PC-3 (cell line): ENCODE results near the gene IBSP. TPM values are rescaled to one million over a fixed set of nuclear protein-coding genes. Genes with fewer than 3 reads are reported as not detected.

Experiments used
- ATAC-seq: fragments of 200-7000 bp; cut with Tn5 transposase; 2 replicates; pipeline ENCODE4 v1.9.1; 2020; ENCODE audit warnings: mild to moderate bottlenecking, moderate library complexity
- BruUV-seq: library from RNA; stranded (reverse); fragments of 400-500 nt; replicated peaks from 2 replicates; lab custom pipeline; 2021; lab: Mats Ljungman, UMichigan
- CTCF ChIA-PET: fragments of 300-600 bp; sonication (Branson Sonifier 250); formaldehyde crosslinking; loops from one replicate; lab custom pipeline; 2022; ENCODE audit warnings: antibody characterized with exemption; lab: Charles Lee
- POLR2A ChIA-PET: fragments of 300-600 bp; sonication (Branson Sonifier 250); formaldehyde crosslinking; loops from one replicate; lab custom pipeline; 2022; ENCODE audit warnings: antibody characterized with exemption; ENCODE audit not compliant: unreplicated experiment; lab: Charles Lee
- DNase-seq: peaks from one replicate; pipeline ENCODE4 v3.0.0-alpha.2; 2015
- H2AFZ ChIP-seq: fragments of 300-600 bp; sonication (generic); 2 replicates; pipeline ENCODE4 v1.6.0; 2016; ENCODE audit warnings: antibody characterized with exemption, low read length
- H3F3A ChIP-seq: fragments of 300-600 bp; sonication (generic); one replicate; pipeline ENCODE4 v1.6.0; 2017; ENCODE audit warnings: antibody characterized with exemption, low read length, control low read depth, mild to moderate bottlenecking; ENCODE audit not compliant: unreplicated experiment
- H3K27ac ChIP-seq: fragments of 300-600 bp; sonication (generic); 2 replicates; pipeline ENCODE4 v1.5.1; 2016; ENCODE audit warnings: mild to moderate bottlenecking, low read length
- H3K27me3 ChIP-seq: fragments of 300-600 bp; sonication (generic); 2 replicates; pipeline ENCODE4 v1.6.1; 2016; ENCODE audit warnings: low read length, mixed read lengths
- H3K36me3 ChIP-seq: fragments of 300-600 bp; sonication (generic); 2 replicates; pipeline ENCODE4 v1.6.1; 2016; ENCODE audit warnings: low read depth, mixed run types, low read length, mixed read lengths
- H3K4me1 ChIP-seq: fragments of 300-600 bp; sonication (generic); 2 replicates; pipeline ENCODE4 v1.5.1; 2016; ENCODE audit warnings: low read length; ENCODE audit not compliant: insufficient read depth
- H3K4me2 ChIP-seq: fragments of 300-600 bp; sonication (generic); 2 replicates; pipeline ENCODE4 v1.6.0; 2016; ENCODE audit warnings: low read length
- H3K4me3 ChIP-seq: fragments of 300-600 bp; sonication (generic); 2 replicates; pipeline ENCODE4 v1.5.1; 2016; ENCODE audit warnings: mild to moderate bottlenecking, low read length, mixed read lengths
- H3K79me2 ChIP-seq: fragments of 300-600 bp; sonication (generic); 2 replicates; pipeline ENCODE4 v1.6.1; 2017; ENCODE audit warnings: low read length, mixed read lengths
- H3K9ac ChIP-seq: fragments of 300-600 bp; sonication (generic); 2 replicates; pipeline ENCODE4 v1.6.0; 2016; ENCODE audit warnings: mild to moderate bottlenecking, low read length
- H3K9me2 ChIP-seq: fragments of 300-600 bp; sonication (generic); replicated peaks from 2 replicates; pipeline ENCODE4 v1.6.1; 2016; ENCODE audit warnings: mixed run types, low read length, mixed read lengths
- H3K9me3 ChIP-seq: fragments of 300-600 bp; sonication (generic); 2 replicates; pipeline ENCODE4 v1.6.1; 2016; ENCODE audit warnings: low read length, mixed read lengths
- H4K20me1 ChIP-seq: fragments of 300-600 bp; sonication (generic); 2 replicates; pipeline ENCODE4 v1.6.1; 2016; ENCODE audit warnings: low read length, mixed read lengths
- EZH2 ChIP-seq: fragments of 300-600 bp; sonication (generic); IDR thresholded peaks from one replicate; pipeline ENCODE4 v1.6.1; 2017; ENCODE audit warnings: antibody characterized with exemption, mild to moderate bottlenecking, low read length; ENCODE audit not compliant: unreplicated experiment
- EZH2phosphoT487 ChIP-seq: fragments of 300-600 bp; sonication (generic); IDR thresholded peaks from 2 replicates; pipeline ENCODE4 v1.6.1; 2018; ENCODE audit warnings: mild to moderate bottlenecking, antibody characterized with exemption, low read length, borderline replicate concordance
- intact Hi-C: fragments of 100-400 bp; cut with micrococcal nuclease; formaldehyde crosslinking; loops from 2 replicates; pipeline ENCODE4 v1.9.0; 2023
- total RNA-seq: library from RNA; depleted of rRNA; stranded (reverse); fragments of >200 nt; gene quantifications from 2 replicates; pipeline ENCODE4 v1.2.3, GENCODE V29; 2014
- TF ChIP-seq, protein P1 (sequence below): fragments of 300-600 bp; sonication (generic); conservative IDR thresholded peaks from 2 replicates; pipeline ENCODE4 v1.5.1; 2017; ENCODE audit warnings: antibody characterized with exemption, low read depth, mild to moderate bottlenecking, low read length

The IBSP gene
- total RNA-seq, 1 experiment from 2014 or later: not detected

DNA sequence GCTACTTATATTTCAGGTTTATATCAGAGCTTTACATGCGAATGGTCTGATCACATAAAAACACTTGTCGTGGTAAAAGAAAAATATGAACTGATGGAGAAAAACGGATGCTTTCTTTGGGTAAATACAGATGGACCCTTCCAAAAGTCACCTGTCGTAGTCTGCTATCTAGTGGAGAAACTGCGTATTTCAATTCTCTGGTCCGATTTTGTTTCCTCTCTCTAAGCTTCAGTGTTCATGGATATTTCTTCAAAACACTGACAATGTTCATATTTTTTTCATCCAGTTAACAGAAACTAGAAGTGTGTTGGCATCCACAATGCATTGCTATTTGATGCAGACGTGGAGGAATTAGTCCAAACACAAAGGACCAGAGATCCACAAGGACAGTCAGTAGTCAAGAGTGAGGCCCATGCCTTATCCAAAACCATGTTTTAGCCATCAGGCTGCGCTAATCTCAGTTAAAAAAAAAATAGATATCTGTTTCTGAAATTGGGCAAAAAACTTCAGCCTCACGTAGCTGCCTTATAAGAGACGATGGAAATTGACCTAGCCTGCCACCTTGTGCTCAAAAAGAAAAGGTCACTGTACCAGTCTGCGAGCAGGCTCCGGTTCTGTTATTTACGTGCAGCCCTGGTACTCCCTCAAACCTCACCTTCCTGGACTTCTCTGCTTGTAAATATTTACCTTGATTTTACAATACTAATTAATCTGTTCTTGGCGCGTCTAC is 49.4 kb downstream of the IBSP start:
- H3K36me3 ChIP-seq: no peaks in the 10 kb centered on the region
- no peak overlapping the region for H3K27ac ChIP-seq
- H3F3A ChIP-seq: no peaks in the 10 kb centered on the region
- H3K9me2 ChIP-seq: no peaks in the 10 kb centered on the region
- CTCF ChIA-PET: interaction anchor here (0.6 to 1.3 kb wide), 5 partner anchors 125 to 304 kb away, joined by 3 to 9 read pairs (median 4); no protein-coding TSS in a partner anchor
- no peak for TF ChIP-seq EZH2
- no peak for TF ChIP-seq EZH2phosphoT487
- TF ChIP-seq, protein P1, sequence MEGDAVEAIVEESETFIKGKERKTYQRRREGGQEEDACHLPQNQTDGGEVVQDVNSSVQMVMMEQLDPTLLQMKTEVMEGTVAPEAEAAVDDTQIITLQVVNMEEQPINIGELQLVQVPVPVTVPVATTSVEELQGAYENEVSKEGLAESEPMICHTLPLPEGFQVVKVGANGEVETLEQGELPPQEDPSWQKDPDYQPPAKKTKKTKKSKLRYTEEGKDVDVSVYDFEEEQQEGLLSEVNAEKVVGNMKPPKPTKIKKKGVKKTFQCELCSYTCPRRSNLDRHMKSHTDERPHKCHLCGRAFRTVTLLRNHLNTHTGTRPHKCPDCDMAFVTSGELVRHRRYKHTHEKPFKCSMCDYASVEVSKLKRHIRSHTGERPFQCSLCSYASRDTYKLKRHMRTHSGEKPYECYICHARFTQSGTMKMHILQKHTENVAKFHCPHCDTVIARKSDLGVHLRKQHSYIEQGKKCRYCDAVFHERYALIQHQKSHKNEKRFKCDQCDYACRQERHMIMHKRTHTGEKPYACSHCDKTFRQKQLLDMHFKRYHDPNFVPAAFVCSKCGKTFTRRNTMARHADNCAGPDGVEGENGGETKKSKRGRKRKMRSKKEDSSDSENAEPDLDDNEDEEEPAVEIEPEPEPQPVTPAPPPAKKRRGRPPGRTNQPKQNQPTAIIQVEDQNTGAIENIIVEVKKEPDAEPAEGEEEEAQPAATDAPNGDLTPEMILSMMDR: peak; percentile 66; the same call in 1 of the 2 replicates
- no peak overlapping the region for H3K9ac ChIP-seq
- H3K9me3 ChIP-seq: no peaks in the 10 kb centered on the region
- DNase-seq (peak; percentile 55), ATAC-seq (peak; percentile 90)
- BruUV-seq: no TSS peak
- H3K4me1 ChIP-seq: peaks cover 12% of the 10 kb centered on the region
- no peaks in the 10 kb centered on the region for H4K20me1 ChIP-seq
- no peaks in the 10 kb centered on the region for H3K79me2 ChIP-seq
- H2AFZ ChIP-seq: peak overlapping the region; percentile 84
- H3K4me2 ChIP-seq: peak overlapping the region; percentile 89
- POLR2A ChIA-PET: no interaction called here
- no peaks in the 10 kb centered on the region for H3K27me3 ChIP-seq
- peak overlapping the region; percentile 62 for H3K4me3 ChIP-seq
- intact Hi-C loops: loop anchor here (1.0 kb wide), 1 partner anchor 169 kb away; no protein-coding TSS in a partner anchor

DNA sequence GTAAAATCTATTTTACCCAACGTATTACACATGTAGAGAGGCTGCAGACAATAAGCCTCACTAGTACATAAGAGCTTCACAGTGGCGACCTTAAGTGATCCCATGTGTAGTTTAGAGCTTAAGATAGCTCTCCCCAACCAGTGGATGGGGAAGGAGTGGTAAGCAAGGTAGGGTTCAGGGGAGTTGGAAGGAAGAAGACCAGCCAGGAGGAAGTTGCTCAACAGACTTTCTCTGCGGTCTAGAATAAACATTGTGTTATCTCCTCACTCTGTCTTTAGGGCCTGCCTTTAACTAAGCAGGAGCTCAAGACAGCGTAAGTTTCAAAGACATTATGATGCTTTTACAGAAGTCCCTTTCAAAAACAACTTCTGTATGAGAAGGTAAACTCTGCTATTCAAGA is 50.3 kb downstream of the IBSP start:
- Histone ChIP-seq H4K20me1 (no peaks in the 10 kb centered on the region), H3K9me2 (no peaks in the 10 kb centered on the region), H3K27me3 (no peaks in the 10 kb centered on the region), H3K4me3 (no peak overlapping the region), H3K79me2 (no peaks in the 10 kb centered on the region), H3K27ac (no peak overlapping the region), H3F3A (no peaks in the 10 kb centered on the region), H3K9me3 (no peaks in the 10 kb centered on the region), H3K36me3 (no peaks in the 10 kb centered on the region), H3K9ac (no peak overlapping the region), H3K4me2 (no peak overlapping the region), H2AFZ (no peak overlapping the region), H3K4me1 (peaks cover 4% of the 10 kb centered on the region; the same call in 1 of the 2 replicates)
- ATAC-seq: no peak
- CTCF ChIA-PET: interaction anchor here (0.6 to 1.3 kb wide), 4 partner anchors 124 to 305 kb away, joined by 3 to 9 read pairs (median 4); no protein-coding TSS in a partner anchor
- BruUV-seq: no TSS peak
- DNase-seq: no peak
- POLR2A ChIA-PET: no interaction called here
- TF ChIP-seq EZH2phosphoT487 (no peak), EZH2 (no peak)
- TF ChIP-seq, protein P1: no peak
- intact Hi-C loops: loop anchor here (1.0 to 5.0 kb wide), 3 partner anchors 138 to 668 kb away; no protein-coding TSS in a partner anchor

DNA sequence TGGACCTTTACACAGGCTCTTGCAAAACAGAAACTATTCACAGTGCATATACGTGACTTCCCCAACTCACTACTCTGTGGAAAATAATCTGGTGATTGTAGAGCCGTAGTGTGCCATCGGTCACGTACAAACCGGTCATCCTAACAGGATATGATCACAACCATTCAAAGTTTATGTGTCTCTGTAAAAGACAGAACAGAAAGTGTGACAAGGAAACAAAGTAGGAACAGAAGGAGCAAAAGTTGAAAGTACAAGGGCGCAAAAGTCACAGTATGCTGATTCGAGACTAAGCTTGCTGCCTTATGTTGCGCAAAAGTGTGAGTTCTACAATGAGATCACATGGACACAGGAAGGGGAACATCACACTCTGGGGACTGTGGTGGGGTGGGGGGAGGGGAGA is 52.0 kb downstream of the IBSP start:
- no peak for TF ChIP-seq EZH2phosphoT487
- no peak for TF ChIP-seq EZH2
- TF ChIP-seq, protein P1: no peak
- CTCF ChIA-PET: no interaction called here
- intact Hi-C loops: loop anchor here (5.0 kb wide), 2 partner anchors 136 to 666 kb away; no protein-coding TSS in a partner anchor

More for the DNA sequence above, 52.0 kb downstream of the IBSP start:
- Histone ChIP-seq H3K4me3 (no peak overlapping the region), H3F3A (no peaks in the 10 kb centered on the region), H3K36me3 (no peaks in the 10 kb centered on the region), H3K9ac (no peak overlapping the region), H3K27me3 (no peaks in the 10 kb centered on the region), H2AFZ (no peak overlapping the region), H3K27ac (no peak overlapping the region), H3K4me1 (peaks cover 4% of the 10 kb centered on the region; the same call in 1 of the 2 replicates), H4K20me1 (no peaks in the 10 kb centered on the region), H3K79me2 (no peaks in the 10 kb centered on the region), H3K9me2 (no peaks in the 10 kb centered on the region), H3K4me2 (no peak overlapping the region), H3K9me3 (no peaks in the 10 kb centered on the region)
- POLR2A ChIA-PET: no interaction called here
- ATAC-seq (no peak), DNase-seq (no peak)
- BruUV-seq: no TSS peak
